GM18909 (cell line): Measurements from ENCODE around the gene JPH3.
"Not testable (repeated sequence)": the region's sequence is repeated elsewhere in the genome, so short reads cannot be mapped to it uniquely, and the experiment has no call there.

ENCODE experiments used
- ATAC-seq: cut with Tn5 transposase; IDR thresholded peaks from one replicate; pipeline ENCODE4 v1.9.1; 2021; ENCODE audit warnings: mild to moderate bottlenecking; ENCODE audit not compliant: unreplicated experiment, poor library complexity

Gene JPH3

GRCh38 chr16:87674419-87674818, 72.1 kb downstream of the JPH3 start:
- ATAC-seq, result no peak

- ATAC-seq, result no peak
These were observed 72.9 kb downstream of the JPH3 start for GRCh38 chr16:87675111-87675719.

- ATAC-seq, result no peak
These were observed 75.5 kb downstream of the JPH3 start for GRCh38 chr16:87677830-87678229.

- ATAC-seq, result no peak
These were observed 76.3 kb downstream of the JPH3 start for GRCh38 chr16:87678618-87679017.

DNA sequence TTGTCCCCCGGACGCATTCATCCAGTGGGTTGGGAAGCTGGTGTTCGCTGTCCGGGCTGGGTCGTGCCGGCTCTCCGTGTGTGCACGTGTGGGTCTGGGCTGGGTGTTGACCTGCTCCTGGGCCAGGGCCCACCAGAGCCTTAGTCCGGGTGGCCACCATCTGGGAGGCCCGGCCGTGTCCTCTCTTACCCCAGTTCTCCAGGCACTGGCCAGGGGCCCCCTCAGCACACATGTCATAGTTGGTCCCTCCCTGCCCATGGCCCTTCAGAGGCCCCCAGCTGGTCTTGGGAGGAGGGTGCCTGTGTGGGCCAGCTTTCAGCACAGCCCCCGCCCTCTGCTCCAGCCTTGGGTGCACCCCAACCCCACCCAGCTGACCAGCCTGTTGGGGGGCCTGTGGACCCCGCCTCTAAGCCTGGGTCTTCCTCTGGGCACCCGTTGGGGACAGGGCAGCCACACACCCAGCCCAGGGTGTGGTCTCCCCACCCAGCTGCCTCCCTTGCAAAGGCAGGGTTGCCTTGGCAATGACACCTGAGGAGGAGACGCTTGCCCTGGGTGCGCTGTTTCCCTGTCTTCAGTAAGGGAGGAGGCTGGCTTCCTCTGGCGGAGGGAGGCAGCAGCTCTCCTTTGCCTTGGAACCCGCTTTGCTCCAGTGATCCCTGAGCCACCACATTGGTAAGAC, 77.4 kb downstream of the JPH3 start:
- no peak for ATAC-seq

- ATAC-seq, result no peak
These were observed 78.0 kb downstream of the JPH3 start for GRCh38 chr16:87680272-87680644.

DNA sequence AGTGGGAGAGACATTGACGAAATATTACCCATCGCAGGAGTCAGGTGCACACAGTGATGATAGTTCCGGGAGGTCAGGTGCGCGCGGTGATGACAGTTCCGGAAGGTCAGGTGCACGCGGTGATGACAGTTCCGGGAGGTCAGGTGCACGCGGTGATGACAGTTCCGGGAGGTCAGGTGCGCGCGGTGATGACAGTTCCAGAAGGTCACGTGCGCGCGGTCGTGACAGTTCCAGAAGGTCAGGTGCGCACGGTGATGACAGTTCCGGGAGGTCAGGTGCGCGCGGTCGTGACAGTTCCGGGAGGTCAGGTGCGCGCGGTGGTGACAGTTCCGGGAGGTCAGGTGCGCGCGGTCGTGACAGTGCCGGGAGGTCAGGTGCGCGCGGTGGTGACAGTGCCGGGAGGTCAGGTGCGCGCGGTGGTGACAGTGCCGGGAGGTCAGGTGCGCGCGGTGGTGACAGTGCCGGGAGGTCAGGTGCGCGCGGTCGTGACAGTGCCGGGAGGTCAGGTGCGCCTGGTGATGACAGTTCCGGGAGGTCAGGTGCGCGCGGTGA, 78.8 kb downstream of the JPH3 start:
- not testable (repeated sequence) for ATAC-seq

- ATAC-seq, result no peak
These were observed 79.8 kb downstream of the JPH3 start for GRCh38 chr16:87681981-87682570.

DNA sequence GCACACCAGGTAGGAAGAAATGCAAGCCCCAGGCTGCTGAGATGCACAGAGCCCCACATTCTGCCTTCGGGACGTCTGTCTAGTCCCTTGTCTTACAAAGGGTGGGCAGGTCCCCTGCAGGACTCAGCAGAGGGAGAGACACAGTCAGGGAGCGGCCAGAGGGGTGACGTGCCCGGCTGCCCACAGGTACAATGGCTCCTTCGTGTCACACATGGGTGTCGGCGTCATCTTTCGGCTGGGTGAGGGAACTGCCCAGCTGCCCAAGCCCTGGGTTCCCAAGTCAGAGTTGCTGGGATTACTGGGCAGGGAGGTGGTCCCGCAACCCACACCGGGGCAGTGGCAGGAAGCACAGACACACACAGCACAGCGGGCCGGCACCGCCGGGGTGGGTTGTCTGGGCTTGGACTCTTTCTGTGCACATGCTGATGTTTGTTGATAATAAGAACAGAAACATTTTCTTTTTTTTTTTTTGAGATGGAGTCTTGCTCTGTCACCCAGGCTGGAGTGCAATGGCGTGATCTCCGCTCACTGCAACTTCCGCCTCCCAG, 80.6 kb downstream of the JPH3 start:
- no peak for ATAC-seq

- no peak for ATAC-seq
These were observed 81.9 kb downstream of the JPH3 start for GRCh38 chr16:87684106-87684677.

GRCh38 chr16:87684711-87685404, 82.5 kb downstream of the JPH3 start:
- ATAC-seq, result no peak

GRCh38 chr16:87685405-87685755, 83.1 kb downstream of the JPH3 start:
- no peak for ATAC-seq

GRCh38 chr16:87685766-87686165, 83.5 kb downstream of the JPH3 start:
- no peak for ATAC-seq

DNA sequence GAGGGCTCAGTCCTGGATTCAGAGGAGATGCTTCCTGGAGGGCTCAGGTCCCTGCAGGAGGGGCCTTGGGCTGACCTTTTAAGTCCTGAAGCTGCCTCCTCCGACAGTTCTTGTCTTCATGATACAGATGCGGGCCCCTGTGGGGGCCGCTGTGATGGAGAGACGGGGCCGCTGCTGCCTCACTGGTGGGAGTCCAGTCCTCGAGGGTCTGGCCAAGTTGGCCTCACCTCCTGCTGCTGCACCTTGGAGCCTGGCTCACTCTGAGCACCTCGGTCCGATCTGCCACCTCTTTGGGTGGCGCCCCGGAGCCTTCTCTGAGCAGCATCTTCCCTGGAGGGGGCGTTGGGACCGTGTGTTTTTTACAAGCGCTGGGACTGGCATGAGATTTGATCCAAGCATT, 84.4 kb downstream of the JPH3 start:
- no peak for ATAC-seq

DNA sequence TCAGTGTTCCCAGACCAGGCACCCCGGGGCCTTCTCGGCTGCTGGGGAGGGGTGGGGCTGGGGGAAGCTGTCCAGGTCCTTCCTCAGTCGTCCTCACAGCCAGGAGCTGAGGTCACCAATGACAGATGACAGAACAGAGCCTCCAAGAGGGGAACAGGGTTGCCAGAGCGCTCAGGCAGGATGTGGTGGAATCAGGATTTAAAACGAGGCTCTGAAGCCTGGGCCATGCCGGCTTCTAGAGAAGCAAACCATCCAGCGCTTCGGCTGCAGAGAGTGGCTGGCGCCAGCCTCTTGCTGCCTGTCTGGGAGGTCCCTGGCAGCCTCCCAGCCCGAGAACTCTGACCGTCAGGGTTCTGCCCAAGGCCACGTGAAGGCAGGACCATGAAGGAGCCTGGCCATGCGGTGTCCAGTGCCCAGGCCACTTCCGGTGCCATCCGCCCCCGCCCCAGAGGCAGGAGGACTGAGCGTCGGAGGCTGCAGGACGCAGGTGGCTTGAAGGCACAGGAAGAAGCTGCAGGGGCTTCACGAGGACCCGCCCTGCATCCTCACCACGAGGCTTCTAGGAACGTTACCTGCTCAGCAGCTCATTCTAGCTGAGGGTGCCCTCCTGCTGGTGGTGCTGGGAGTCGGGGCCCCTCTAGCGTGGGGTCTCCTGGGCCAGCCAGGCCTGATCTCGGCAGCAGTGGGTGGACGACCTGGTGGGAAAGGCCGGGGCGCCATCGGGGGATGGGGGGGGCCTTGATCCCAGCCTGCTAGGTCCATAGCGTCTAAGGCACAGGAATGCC, 85.0 kb downstream of the JPH3 start:
- no peak for ATAC-seq

GRCh38 chr16:87687998-87688529, 85.8 kb downstream of the JPH3 start:
- ATAC-seq, result no peak

- no peak for ATAC-seq
These were observed 86.8 kb downstream of the JPH3 start for GRCh38 chr16:87688876-87689815.

- no peak for ATAC-seq
These were observed 87.7 kb downstream of the JPH3 start for GRCh38 chr16:87689956-87690465.
